Sigmoid colon (tissue), 7 donors: ENCODE data around the gene HNRNPUL1. TPM values are rescaled to one million over a fixed set of nuclear protein-coding genes. Genes with fewer than 3 reads are reported as not detected.

Experiments
- DNase-seq: peaks from one replicate; pipeline ENCODE4 v3.0.0-alpha.2; 2019
- H3K27ac ChIP-seq, 4 donors: fragments of 200-600 bp; sonication (generic); one replicate each; pipeline ENCODE4 v1.5.1; 2016 to 2019; ENCODE audit warnings: mild to moderate bottlenecking in 1 of 4
- H3K27me3 ChIP-seq, 3 donors: fragments of 200-600 bp; sonication (generic); one replicate each; pipeline ENCODE4 v1.5.1; 2019; ENCODE audit warnings: mild to moderate bottlenecking in 1 of 3
- H3K36me3 ChIP-seq, 4 donors: fragments of 200-600 bp; sonication (generic); one replicate each; pipeline ENCODE4 v1.5.1; 2016 to 2019
- H3K4me1 ChIP-seq, 4 donors: fragments of 200-600 bp; sonication (generic); one replicate each; pipeline ENCODE4 v1.5.1; 2017 to 2019
- H3K4me3 ChIP-seq, 4 donors: fragments of 200-600 bp; sonication (generic); one replicate each; pipeline ENCODE4 v1.5.1; 2017 to 2019; ENCODE audit warnings: mild to moderate bottlenecking in 2 of 4, moderate library complexity in 1 of 4
- H3K9me3 ChIP-seq, 4 donors: fragments of 200-600 bp in 3 of 4; sonication (generic) in 3 of 4; one replicate each; pipeline versions ENCODE4 v1.5.1 to v1.6.1; 2013 to 2019
- CTCF ChIP-seq, 4 experiments: fragments of 450-650 bp in 3 of 4; fragments of 200-600 bp in 1 of 4; IDR thresholded peaks; one replicate each; pipeline ENCODE4 v1.5.1; 2016 to 2019; ENCODE audit warnings: antibody characterized with exemption in 4 of 4, mild to moderate bottlenecking in 3 of 4, moderate library complexity in 2 of 4
- EP300 ChIP-seq, 4 donors: sonication (generic); formaldehyde crosslinking; IDR thresholded peaks; one replicate each; pipeline ENCODE4 v1.6.1; 2017; ENCODE audit warnings: antibody characterized with exemption in 4 of 4
- POLR2A ChIP-seq, 2 donors: fragments of 450-650 bp; IDR thresholded peaks; one replicate each; pipeline ENCODE4 v1.6.1; 2016; ENCODE audit warnings: antibody characterized with exemption in 2 of 2, mild to moderate bottlenecking in 2 of 2, moderate library complexity in 2 of 2
- POLR2AphosphoS5 ChIP-seq, 4 donors: sonication (generic); formaldehyde crosslinking; IDR thresholded peaks; one replicate each; pipeline ENCODE4 v1.6.1; 2017; ENCODE audit warnings: antibody characterized with exemption in 4 of 4
- WGBS, 2 donors: extraction: QIAGEN DNeasy Blood & Tissue Kit; methylation state at CpG; one replicate each; pipeline ENCODE4 v1.1.7; 2013; 5-methylcytosine and 5-hydroxymethylcytosine counted together
- intact Hi-C: fragments of 100-400 bp; cut with DNase I; formaldehyde crosslinking; loops from one replicate; pipeline ENCODE4 v1.15.1; 2023
- polyA plus RNA-seq, 3 donors: library from polyadenylated mRNA; stranded (reverse); fragments of 200-250 nt; gene quantifications; one replicate each; pipeline ENCODE4 v1.2.3, GENCODE V29; 2013
- total RNA-seq, 4 donors: library from RNA; depleted of rRNA; stranded (reverse); fragments of >200 nt; gene quantifications; one replicate each; pipeline ENCODE4 v1.1.0, GENCODE V29; 2016
- donor health status: healthy with polysubstance abuse.
- donor health status: Bipolar disorder and iron deficiency.
- donor health status: healthy.

The HNRNPUL1 gene
- total and polyA plus RNA-seq, 7 donors, result 61.9 to 153 (median 129) TPM

- H3K27me3 ChIP-seq, result no peaks in the 10 kb centered on the region
- intact Hi-C loops, result no loop called here
- no peak for DNase-seq
- H3K4me1 ChIP-seq, result no peaks in the 10 kb centered on the region
- H3K27ac ChIP-seq, result no peak overlapping the region
- H3K4me3 ChIP-seq, result no peak overlapping the region
- H3K36me3 ChIP-seq, result peaks cover 49 to 99% (median 53%) of the 10 kb centered on the region in 4 donors
- TF ChIP-seq EP300 (IDR thresholded peaks at IDR 0.05) (no peak), POLR2A (IDR thresholded peaks at IDR 0.05) (no peak), CTCF (IDR thresholded peaks at IDR 0.05) (no peak), POLR2AphosphoS5 (IDR thresholded peaks at IDR 0.05) (no peak)
- H3K9me3 ChIP-seq, result no peaks in the 10 kb centered on the region
- WGBS, 2 donors, result 94 to 95% methylated on average over 2 of the region's 2 CpGs
Observed at GRCh38 chr19:41239961-41240574, 24.1 kb upstream of the HNRNPUL1 start.

GRCh38 chr19:41241859-41242258 is 22.3 kb upstream of the HNRNPUL1 start:
- Histone ChIP-seq H3K27ac (no peak overlapping the region), H3K27me3 (no peaks in the 10 kb centered on the region), H3K36me3 (peaks cover 49 to 99% (median 64%) of the 10 kb centered on the region in 4 donors), H3K9me3 (no peaks in the 10 kb centered on the region), H3K4me1 (no peaks in the 10 kb centered on the region), H3K4me3 (no peak overlapping the region)
- WGBS, 2 donors, result 89 to 90% methylated on average over 5 of the region's 5 CpGs
- intact Hi-C loops, result no loop called here
- no peak for DNase-seq
- TF ChIP-seq CTCF (IDR thresholded peaks at IDR 0.05), result no peak
- no peak for TF ChIP-seq EP300 (IDR thresholded peaks at IDR 0.05)
- TF ChIP-seq POLR2A (IDR thresholded peaks at IDR 0.05), result no peak

- no peak for DNase-seq
- TF ChIP-seq POLR2A (IDR thresholded peaks at IDR 0.05), result no peak
- no peak for TF ChIP-seq CTCF (IDR thresholded peaks at IDR 0.05)
- no peak for TF ChIP-seq POLR2AphosphoS5 (IDR thresholded peaks at IDR 0.05)
- no peak for TF ChIP-seq EP300 (IDR thresholded peaks at IDR 0.05)
- Histone ChIP-seq H3K4me1 (no peaks in the 10 kb centered on the region), H3K4me3 (no peak overlapping the region), H3K9me3 (no peaks in the 10 kb centered on the region), H3K27me3 (no peaks in the 10 kb centered on the region), H3K27ac (no peak overlapping the region), H3K36me3 (peaks cover 49 to 99% (median 63%) of the 10 kb centered on the region in 4 donors)
- intact Hi-C loops, result no loop called here
- whole genome bisulfite sequencing, 2 donors, result 85 to 89% methylated on average over 4 of the region's 4 CpGs
Observed at GRCh38 chr19:41244117-41244516, 20.1 kb upstream of the HNRNPUL1 start.

GRCh38 chr19:41245843-41246242 is 18.3 kb upstream of the HNRNPUL1 start:
- no peaks in the 10 kb centered on the region for H3K27me3 ChIP-seq
- 81 to 86% methylated on average over 3 of the region's 3 CpGs for WGBS, 2 donors
- intact Hi-C loops, result no loop called here
- no peak for DNase-seq
- no peak overlapping the region for H3K27ac ChIP-seq
- H3K4me1 ChIP-seq, result no peaks in the 10 kb centered on the region
- peaks cover 58 to 99% (median 72%) of the 10 kb centered on the region in 4 donors for H3K36me3 ChIP-seq
- H3K4me3 ChIP-seq, result no peak overlapping the region
- H3K9me3 ChIP-seq, result no peaks in the 10 kb centered on the region
- no peak for TF ChIP-seq POLR2A (IDR thresholded peaks at IDR 0.05)
- no peak for TF ChIP-seq POLR2AphosphoS5 (IDR thresholded peaks at IDR 0.05)
- no peak for TF ChIP-seq EP300 (IDR thresholded peaks at IDR 0.05)
- no peak for TF ChIP-seq CTCF (IDR thresholded peaks at IDR 0.05)

GRCh38 chr19:41248895-41249294 is 15.3 kb upstream of the HNRNPUL1 start:
- DNase-seq, result no peak
- Histone ChIP-seq H3K27ac (no peak overlapping the region), H3K36me3 (peaks cover 60 to 100% (median 75%) of the 10 kb centered on the region in 4 donors), H3K4me3 (no peak overlapping the region), H3K27me3 (no peaks in the 10 kb centered on the region), H3K9me3 (no peaks in the 10 kb centered on the region), H3K4me1 (no peaks in the 10 kb centered on the region)
- 92 to 95% methylated on average over 4 of the region's 4 CpGs for WGBS, 2 donors
- intact Hi-C loops, result no loop called here
- no peak for TF ChIP-seq POLR2AphosphoS5 (IDR thresholded peaks at IDR 0.05)
